ENCODE results near the gene DDX20.

DDX20 gene

GRCh38 chr1:111747947-111748346 lies 7.8 kb upstream of the DDX20 start:
- no peak for DNase-seq (ENCODE audit: low read depth in 2 of 2)

- DNase-seq (ENCODE audit: low read depth in 2 of 2), result no peak
Measured at GRCh38 chr1:111749628-111750027, 6.1 kb upstream of the DDX20 start.

- DNase-seq (ENCODE audit: low read depth in 2 of 2), result no peak
Measured at GRCh38 chr1:111750856-111751255, 4.8 kb upstream of the DDX20 start.

- DNase-seq (ENCODE audit: low read depth in 2 of 2), result no peak
Measured at GRCh38 chr1:111751906-111752575, 3.7 kb upstream of the DDX20 start.

GRCh38 chr1:111754984-111755330 lies 744 bp upstream of the DDX20 start:
- peak; percentile 2 to 28 for DNase-seq (ENCODE audit: low read depth in 2 of 2)

- DNase-seq (ENCODE audit: low read depth in 2 of 2), result no peak
Measured at GRCh38 chr1:111756124-111756513, 418 bp downstream of the DDX20 start.

- DNase-seq (ENCODE audit: low read depth in 2 of 2), result no peak
Measured at GRCh38 chr1:111758373-111758772, 2.7 kb downstream of the DDX20 start.

- no peak for DNase-seq (ENCODE audit: low read depth in 2 of 2)
Measured at GRCh38 chr1:111761717-111762116, 6.0 kb downstream of the DDX20 start.

- DNase-seq (ENCODE audit: low read depth in 2 of 2), result no peak
Measured at GRCh38 chr1:111762332-111762731, 6.6 kb downstream of the DDX20 start.

- DNase-seq (ENCODE audit: low read depth in 2 of 2), result no peak
Measured at GRCh38 chr1:111768023-111768422, 12.3 kb downstream of the DDX20 start.

GRCh38 chr1:111768625-111769024 lies 12.9 kb downstream of the DDX20 start:
- DNase-seq (ENCODE audit: low read depth in 2 of 2), result no peak

GRCh38 chr1:111769517-111770146 lies 13.9 kb downstream of the DDX20 start:
- peak in 1 of 2 experiments; percentile 13 for DNase-seq (ENCODE audit: low read depth in 2 of 2)

- DNase-seq (ENCODE audit: low read depth in 2 of 2), result no peak
Measured at GRCh38 chr1:111770916-111771315, 15.2 kb downstream of the DDX20 start.

GRCh38 chr1:111775966-111776365 lies 20.3 kb downstream of the DDX20 start:
- no peak for DNase-seq (ENCODE audit: low read depth in 2 of 2)

GRCh38 chr1:111776391-111776790 lies 20.7 kb downstream of the DDX20 start:
- DNase-seq (ENCODE audit: low read depth in 2 of 2), result no peak

- DNase-seq (ENCODE audit: low read depth in 2 of 2), result no peak
Measured at GRCh38 chr1:111776861-111777260, 21.2 kb downstream of the DDX20 start.

GRCh38 chr1:111777301-111777700 lies 21.6 kb downstream of the DDX20 start:
- no peak for DNase-seq (ENCODE audit: low read depth in 2 of 2)

GRCh38 chr1:111778066-111778465 lies 22.4 kb downstream of the DDX20 start:
- no peak for DNase-seq (ENCODE audit: low read depth in 2 of 2)

- DNase-seq (ENCODE audit: low read depth in 2 of 2), result no peak
Measured at GRCh38 chr1:111778541-111779051, 22.9 kb downstream of the DDX20 start.

GRCh38 chr1:111779546-111779945 lies 23.8 kb downstream of the DDX20 start:
- DNase-seq (ENCODE audit: low read depth in 2 of 2), result no peak

- no peak for DNase-seq (ENCODE audit: low read depth in 2 of 2)
Measured at GRCh38 chr1:111784273-111784901, 28.7 kb downstream of the DDX20 start.

GRCh38 chr1:111786669-111787207 lies 31.0 kb downstream of the DDX20 start:
- DNase-seq (ENCODE audit: low read depth in 2 of 2), result no peak

GRCh38 chr1:111789142-111789541 lies 33.4 kb downstream of the DDX20 start:
- DNase-seq (ENCODE audit: low read depth in 2 of 2), result no peak
